Measurements from ENCODE around the gene PCBP4. TPM values are rescaled to one million over a fixed set of nuclear protein-coding genes. Genes with fewer than 3 reads are reported as not detected.

PCBP4 gene
- total and polyA plus RNA-seq, 2 experiments from 2014 or later, result 40.4 to 71.2 TPM

DNA sequence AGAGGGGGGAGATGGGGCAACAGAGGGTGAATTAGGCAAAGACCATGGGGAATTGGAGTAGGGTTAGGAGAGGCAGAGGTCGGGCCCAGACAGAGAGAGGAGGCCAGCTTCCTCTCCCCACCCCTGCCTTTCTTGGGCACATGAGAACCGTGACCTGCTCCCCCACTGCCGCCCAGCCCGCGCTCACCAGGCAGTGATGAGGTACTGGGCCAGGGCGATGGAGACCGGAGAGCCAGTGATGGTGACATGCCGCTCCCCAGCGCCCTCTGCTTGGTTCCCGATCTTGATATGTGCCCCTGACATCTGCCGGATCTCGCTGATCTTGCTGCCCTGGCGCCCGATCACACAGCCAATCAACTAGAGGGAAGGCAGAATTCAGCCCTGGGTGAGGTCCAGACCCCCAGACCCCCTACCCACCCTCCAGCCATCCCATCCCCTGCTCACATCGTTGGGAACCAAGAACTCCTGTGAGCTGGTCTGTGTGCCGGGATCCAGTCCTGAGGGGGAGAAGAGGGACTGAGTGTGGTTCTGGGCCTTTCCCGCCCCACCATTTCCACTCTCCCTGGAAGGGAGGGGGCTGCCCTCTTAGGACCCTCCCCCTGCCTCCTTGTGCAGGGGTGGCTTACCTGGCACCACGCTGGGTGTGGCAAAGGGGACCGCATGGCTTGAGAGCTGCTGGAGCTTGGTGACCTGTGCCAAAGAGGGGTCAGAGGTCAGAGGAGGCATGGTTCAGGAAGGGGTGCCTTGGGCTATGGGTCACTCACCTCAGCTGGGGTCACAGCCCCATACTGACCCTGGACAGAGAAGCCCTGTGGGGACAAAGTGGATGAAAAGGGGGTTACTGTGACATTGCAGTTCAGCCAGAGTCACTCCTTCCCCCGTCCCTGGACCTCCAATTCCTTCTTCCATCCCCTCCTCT, 8.4 kb downstream of the PCBP4 start:
- H3K36me3 ChIP-seq (ENCODE audit: low read depth), result no peaks in the 10 kb centered on the region
- no peaks in the 10 kb centered on the region for H3K27me3 ChIP-seq (replicated peaks; ENCODE audit: insufficient read depth)
- H3K9me3 ChIP-seq (ENCODE audit: low read depth), result no peaks in the 10 kb centered on the region
- H3K4me2 ChIP-seq (ENCODE audit: unreplicated experiment), result no peak overlapping the region
- no peak overlapping the region for H3K9ac ChIP-seq
- no peaks in the 10 kb centered on the region for H3K4me1 ChIP-seq (ENCODE audit: insufficient read depth)
- in situ Hi-C loops (cut with MboI), result no loop called here
- no peak overlapping the region for H3K27ac ChIP-seq
- 93 to 95% methylated on average over 20 of the region's 20 CpGs for WGBS, 2 experiments (ENCODE audit: low coverage in 1 of 2, low lambda C conversion rate in 2 of 2, missing lambda C conversion rate in 2 of 2)
- DNase-seq, result no peak
- TF ChIP-seq EZH2phosphoT487 (IDR thresholded peaks at IDR 0.05; ENCODE audit: insufficient read depth, low read depth) (no peak), EZH2 (IDR thresholded peaks at IDR 0.05; ENCODE audit: insufficient read depth, poor library complexity, severe bottlenecking) (no peak)
- H3F3A ChIP-seq (ENCODE audit: insufficient read depth), result 0 out of 2 replicates have a peak, but pooled peaks cover 5% of the 10 kb centered on the region
- no peak overlapping the region for H2AFZ ChIP-seq
- H3K4me3 ChIP-seq, result no peak overlapping the region
- no peaks in the 10 kb centered on the region for H3K79me2 ChIP-seq (ENCODE audit: insufficient read depth)
- H3K9me2 ChIP-seq (ENCODE audit: insufficient read depth), result no peaks in the 10 kb centered on the region
- H4K20me1 ChIP-seq (ENCODE audit: insufficient read depth), result no peaks in the 10 kb centered on the region

GRCh38 chr3:51957520-51958205, 9.6 kb downstream of the PCBP4 start:
- Histone ChIP-seq H3K27ac (no peak overlapping the region), H3K4me1 (ENCODE audit: insufficient read depth) (no peaks in the 10 kb centered on the region), H3K4me2 (ENCODE audit: unreplicated experiment) (no peak overlapping the region), H3K9me2 (ENCODE audit: insufficient read depth) (no peaks in the 10 kb centered on the region), H4K20me1 (ENCODE audit: insufficient read depth) (no peaks in the 10 kb centered on the region), H3K9me3 (ENCODE audit: low read depth) (no peaks in the 10 kb centered on the region), H2AFZ (no peak overlapping the region), H3K27me3 (replicated peaks; ENCODE audit: insufficient read depth) (no peaks in the 10 kb centered on the region), H3K9ac (no peak overlapping the region), H3K4me3 (no peak overlapping the region), H3F3A (ENCODE audit: insufficient read depth) (peaks cover 15% of the 10 kb centered on the region), H3K79me2 (ENCODE audit: insufficient read depth) (no peaks in the 10 kb centered on the region), H3K36me3 (ENCODE audit: low read depth) (no peaks in the 10 kb centered on the region)
- in situ Hi-C loops (cut with MboI), result no loop called here
- WGBS, 2 experiments (ENCODE audit: low coverage in 1 of 2, low lambda C conversion rate in 2 of 2, missing lambda C conversion rate in 2 of 2), result 89 to 91% methylated on average over 15 of the region's 15 CpGs
- no peak for TF ChIP-seq EZH2phosphoT487 (IDR thresholded peaks at IDR 0.05; ENCODE audit: insufficient read depth, low read depth)
- no peak for TF ChIP-seq EZH2 (IDR thresholded peaks at IDR 0.05; ENCODE audit: insufficient read depth, poor library complexity, severe bottlenecking)
- no peak for DNase-seq

GRCh38 chr3:51955893-51956770, 11.1 kb downstream of the PCBP4 start:
- H3F3A ChIP-seq (ENCODE audit: insufficient read depth), result peaks cover 17% of the 10 kb centered on the region
- peak overlapping the region; percentile 30 for H3K4me2 ChIP-seq (ENCODE audit: unreplicated experiment)
- H3K9me3 ChIP-seq (ENCODE audit: low read depth), result no peaks in the 10 kb centered on the region
- H3K4me3 ChIP-seq, result peak overlapping the region; percentile 41; the same call in 1 of the 2 replicates
- no peak overlapping the region for H3K9ac ChIP-seq
- no peaks in the 10 kb centered on the region for H3K79me2 ChIP-seq (ENCODE audit: insufficient read depth)
- 13 to 14% methylated on average over 59 to 79 of the region's 97 CpGs for WGBS, 2 experiments (ENCODE audit: low coverage in 1 of 2, low lambda C conversion rate in 2 of 2, missing lambda C conversion rate in 2 of 2)
- no peaks in the 10 kb centered on the region for H4K20me1 ChIP-seq (ENCODE audit: insufficient read depth)
- peak; percentile 83 for DNase-seq
- H3K4me1 ChIP-seq (ENCODE audit: insufficient read depth), result no peaks in the 10 kb centered on the region
- in situ Hi-C loops (cut with MboI), result no loop called here
- H3K27me3 ChIP-seq (replicated peaks; ENCODE audit: insufficient read depth), result no peaks in the 10 kb centered on the region
- H3K36me3 ChIP-seq (ENCODE audit: low read depth), result no peaks in the 10 kb centered on the region
- H2AFZ ChIP-seq, result peak overlapping the region; percentile 32; the same call in 1 of the 2 replicates
- TF ChIP-seq EZH2 (IDR thresholded peaks at IDR 0.05; ENCODE audit: insufficient read depth, poor library complexity, severe bottlenecking) (no peak), EZH2phosphoT487 (IDR thresholded peaks at IDR 0.05; ENCODE audit: insufficient read depth, low read depth) (no peak)
- H3K9me2 ChIP-seq (ENCODE audit: insufficient read depth), result no peaks in the 10 kb centered on the region
- H3K27ac ChIP-seq, result no peak overlapping the region

Measured in GM23248 (cell line).